ENCODE results near the gene TSEN34.

Gene TSEN34

DNA sequence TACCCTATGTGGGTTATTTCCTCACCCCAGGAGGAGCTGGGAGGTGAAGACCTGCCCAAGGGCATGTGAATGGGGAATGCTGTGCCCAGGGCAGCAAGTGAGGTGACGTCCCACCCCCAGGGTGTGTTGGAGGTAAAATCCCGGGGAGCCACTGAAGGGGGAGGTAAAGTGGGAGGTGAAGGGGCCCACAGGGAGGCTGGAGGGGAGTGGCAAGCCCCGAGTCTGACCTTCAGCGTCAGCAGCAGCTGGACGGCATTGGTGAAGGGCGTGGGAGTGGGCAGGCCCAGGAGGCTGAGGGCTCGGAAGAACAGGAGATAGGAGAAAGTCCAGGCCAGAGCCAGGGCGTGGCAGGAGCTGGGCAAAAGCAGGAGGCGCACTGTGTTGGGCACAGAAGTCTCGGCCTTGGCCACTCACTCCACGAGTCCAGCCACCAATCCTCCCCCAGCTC is 4.2 kb upstream of the TSEN34 start:
- peak overlapping the region; percentile 33 for H3K9ac ChIP-seq (ENCODE audit: low read length)
- no peaks in the 10 kb centered on the region for H3K27me3 ChIP-seq (ENCODE audit: insufficient read depth, low read length, poor library complexity)
- H3K4me3 ChIP-seq (ENCODE audit: low read length), result no peak overlapping the region
- no peak overlapping the region for H2BK120ac ChIP-seq (ENCODE audit: low read depth, low read length)
- WGBS (ENCODE audit: extremely low coverage, insufficient coverage, low lambda C conversion rate), result no CpG with 5 or more reads among the region's 11 CpGs
- DNase-seq, result no peak
- peaks cover 4% of the 10 kb centered on the region for H3K36me3 ChIP-seq (ENCODE audit: control insufficient read depth, insufficient read depth, low read length)
- H3K56ac ChIP-seq (ENCODE audit: low read length), result peak overlapping the region; percentile 67
- no peak overlapping the region for H3K27ac ChIP-seq (ENCODE audit: low read depth, low read length)
- peaks cover 17% of the 10 kb centered on the region for H3K79me1 ChIP-seq (ENCODE audit: low read length)
- no peak overlapping the region for H3K4ac ChIP-seq (ENCODE audit: low read depth, low read length)
- no peak overlapping the region for H2AK5ac ChIP-seq (ENCODE audit: low read length)
- peaks cover 15% of the 10 kb centered on the region for H3K79me2 ChIP-seq (ENCODE audit: control insufficient read depth, insufficient read depth, low read length)
- no peak overlapping the region for H3K18ac ChIP-seq (ENCODE audit: low read length)
- no peak overlapping the region for H4K8ac ChIP-seq (ENCODE audit: low read depth, low read length)
- H3K23ac ChIP-seq (ENCODE audit: low read length), result no peak overlapping the region
- H2BK15ac ChIP-seq (replicated peaks; ENCODE audit: low read depth), result no peak overlapping the region
- no peak overlapping the region for H4K5ac ChIP-seq (ENCODE audit: low read length)
- no peak overlapping the region for H2BK5ac ChIP-seq (ENCODE audit: low read length)
- H3K4me2 ChIP-seq (ENCODE audit: low read length), result no peak overlapping the region
- peaks cover under 1% of the 10 kb centered on the region for H3K4me1 ChIP-seq (ENCODE audit: control insufficient read depth, low read depth, low read length)

DNA sequence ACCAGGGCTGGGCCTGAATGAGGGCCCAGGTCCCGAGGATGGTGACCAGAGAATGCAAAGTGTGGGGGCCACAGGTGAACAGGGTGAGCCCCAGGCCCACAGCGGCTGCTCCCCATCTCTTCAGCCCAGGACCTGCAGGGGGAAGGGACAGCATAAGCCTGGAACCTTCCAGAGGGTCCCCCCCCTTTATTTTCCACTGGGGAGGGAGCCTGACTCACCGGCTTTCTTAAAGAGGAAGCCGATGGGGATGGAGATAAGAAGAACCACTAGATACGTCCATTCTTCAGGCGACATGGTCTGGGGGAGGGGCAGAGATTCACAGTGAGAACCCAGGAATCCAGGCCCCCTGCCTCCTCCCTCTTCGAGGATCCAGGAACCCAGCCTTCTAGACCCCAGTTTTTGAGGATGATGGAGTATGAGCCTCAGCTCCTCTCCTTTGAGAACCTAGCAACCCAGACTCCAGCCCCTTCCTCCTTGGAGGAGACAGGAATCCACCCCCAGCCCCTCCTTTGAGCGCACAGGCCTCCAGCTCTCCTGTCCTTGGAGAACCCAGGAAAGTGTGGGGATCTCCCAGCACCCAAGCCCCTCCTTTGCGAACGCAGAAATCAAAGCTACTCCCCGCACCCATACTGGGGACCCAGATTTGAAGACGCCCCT is 2.8 kb upstream of the TSEN34 start:
- Histone ChIP-seq H3K4me1 (ENCODE audit: control insufficient read depth, low read depth, low read length) (peaks cover 3% of the 10 kb centered on the region), H2AK5ac (ENCODE audit: low read length) (no peak overlapping the region), H2BK120ac (ENCODE audit: low read depth, low read length) (no peak overlapping the region), H3K4me3 (ENCODE audit: low read length) (peak overlapping the region; percentile 52), H3K18ac (ENCODE audit: low read length) (peak overlapping the region; percentile 85), H4K5ac (ENCODE audit: low read length) (no peak overlapping the region), H3K36me3 (ENCODE audit: control insufficient read depth, insufficient read depth, low read length) (peaks cover 6% of the 10 kb centered on the region), H3K23ac (ENCODE audit: low read length) (no peak overlapping the region), H2BK15ac (replicated peaks; ENCODE audit: low read depth) (no peak overlapping the region), H3K4ac (ENCODE audit: low read depth, low read length) (peak overlapping the region; percentile 86), H3K27me3 (ENCODE audit: insufficient read depth, low read length, poor library complexity) (no peaks in the 10 kb centered on the region), H4K8ac (ENCODE audit: low read depth, low read length) (no peak overlapping the region), H3K56ac (ENCODE audit: low read length) (peak overlapping the region; percentile 87), H3K79me2 (ENCODE audit: control insufficient read depth, insufficient read depth, low read length) (peaks cover 25% of the 10 kb centered on the region), H3K9ac (ENCODE audit: low read length) (peak overlapping the region; percentile 80), H3K27ac (ENCODE audit: low read depth, low read length) (peak overlapping the region; percentile 96), H3K4me2 (ENCODE audit: low read length) (peak overlapping the region; percentile 90), H2BK5ac (ENCODE audit: low read length) (no peak overlapping the region), H3K79me1 (ENCODE audit: low read length) (peaks cover 27% of the 10 kb centered on the region)
- no CpG with 5 or more reads among the region's 12 CpGs for WGBS (ENCODE audit: extremely low coverage, insufficient coverage, low lambda C conversion rate)
- peak; percentile 62 for DNase-seq

DNA sequence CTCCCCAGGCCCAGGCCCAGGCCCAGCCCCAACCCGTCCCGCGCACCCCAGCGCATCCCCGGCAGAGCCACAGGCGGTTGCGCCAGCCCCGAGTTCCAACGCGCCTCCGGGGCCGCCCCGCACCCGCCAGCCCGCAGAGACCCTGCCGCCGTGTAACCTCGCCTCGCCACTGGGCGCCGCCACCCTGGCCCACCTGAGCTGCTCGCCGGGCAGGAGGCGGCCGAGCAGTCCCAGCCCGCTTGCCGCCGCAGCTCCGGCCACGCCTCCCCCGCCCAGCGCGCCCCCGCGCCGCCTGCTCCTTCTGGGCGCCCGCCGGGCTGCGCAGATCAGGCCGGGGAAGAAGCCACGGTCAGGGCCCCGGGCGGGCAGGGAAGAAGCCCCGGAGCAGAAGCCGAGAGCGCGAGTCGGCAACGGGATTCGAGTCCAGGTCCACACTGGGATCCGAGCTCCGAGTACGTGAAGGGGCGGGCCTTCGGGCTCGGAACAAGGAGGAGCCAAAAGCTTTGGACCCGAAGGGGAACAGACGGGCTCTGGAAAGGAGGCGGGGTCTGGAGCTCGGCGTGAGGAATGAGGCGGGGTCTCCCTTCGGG is 1.9 kb upstream of the TSEN34 start, which contains the start of gene MBOAT7:
MBOAT7 (minus strand) TSS at position 436 of the 590 bp plus-strand sequence. CDS start 1,072 bp downstream, outside the sequence.
- H3K27me3 ChIP-seq (ENCODE audit: insufficient read depth, low read length, poor library complexity), result no peaks in the 10 kb centered on the region
- H2AK5ac ChIP-seq (ENCODE audit: low read length), result no peak within 1 kb of the TSS
- peak within 1 kb of the TSS; percentile 86 for H3K4ac ChIP-seq (ENCODE audit: low read depth, low read length)
- peak within 1 kb of the TSS; percentile 92 for H2BK5ac ChIP-seq (ENCODE audit: low read length)
- H3K36me3 ChIP-seq (ENCODE audit: control insufficient read depth, insufficient read depth, low read length), result peaks cover 8% of the 10 kb centered on the region
- DNase-seq, result no peak
- no peak within 1 kb of the TSS for H4K5ac ChIP-seq (ENCODE audit: low read length)
- WGBS (ENCODE audit: extremely low coverage, insufficient coverage, low lambda C conversion rate), result no CpG with 5 or more reads among the region's 64 CpGs
- peak within 1 kb of the TSS; percentile 61 for H3K4me3 ChIP-seq (ENCODE audit: low read length)
- peak within 1 kb of the TSS; percentile 85 for H3K18ac ChIP-seq (ENCODE audit: low read length)
- H3K79me1 ChIP-seq (ENCODE audit: low read length), result peaks cover 30% of the 10 kb centered on the region
- H3K79me2 ChIP-seq (ENCODE audit: control insufficient read depth, insufficient read depth, low read length), result peaks cover 25% of the 10 kb centered on the region
- H3K23ac ChIP-seq (ENCODE audit: low read length), result peak within 1 kb of the TSS; percentile 24
- H3K4me1 ChIP-seq (ENCODE audit: control insufficient read depth, low read depth, low read length), result peaks cover 3% of the 10 kb centered on the region
- peak within 1 kb of the TSS; percentile 92 for H3K9ac ChIP-seq (ENCODE audit: low read length)
- H3K4me2 ChIP-seq (ENCODE audit: low read length), result peak within 1 kb of the TSS; percentile 90
- peak within 1 kb of the TSS; percentile 98 for H3K56ac ChIP-seq (ENCODE audit: low read length)
- H3K27ac ChIP-seq (ENCODE audit: low read depth, low read length), result peak within 1 kb of the TSS; percentile 96
- H2BK15ac ChIP-seq (replicated peaks; ENCODE audit: low read depth), result no peak within 1 kb of the TSS
- H2BK120ac ChIP-seq (ENCODE audit: low read depth, low read length), result no peak within 1 kb of the TSS
- peak within 1 kb of the TSS; percentile 42 for H4K8ac ChIP-seq (ENCODE audit: low read depth, low read length)

DNA sequence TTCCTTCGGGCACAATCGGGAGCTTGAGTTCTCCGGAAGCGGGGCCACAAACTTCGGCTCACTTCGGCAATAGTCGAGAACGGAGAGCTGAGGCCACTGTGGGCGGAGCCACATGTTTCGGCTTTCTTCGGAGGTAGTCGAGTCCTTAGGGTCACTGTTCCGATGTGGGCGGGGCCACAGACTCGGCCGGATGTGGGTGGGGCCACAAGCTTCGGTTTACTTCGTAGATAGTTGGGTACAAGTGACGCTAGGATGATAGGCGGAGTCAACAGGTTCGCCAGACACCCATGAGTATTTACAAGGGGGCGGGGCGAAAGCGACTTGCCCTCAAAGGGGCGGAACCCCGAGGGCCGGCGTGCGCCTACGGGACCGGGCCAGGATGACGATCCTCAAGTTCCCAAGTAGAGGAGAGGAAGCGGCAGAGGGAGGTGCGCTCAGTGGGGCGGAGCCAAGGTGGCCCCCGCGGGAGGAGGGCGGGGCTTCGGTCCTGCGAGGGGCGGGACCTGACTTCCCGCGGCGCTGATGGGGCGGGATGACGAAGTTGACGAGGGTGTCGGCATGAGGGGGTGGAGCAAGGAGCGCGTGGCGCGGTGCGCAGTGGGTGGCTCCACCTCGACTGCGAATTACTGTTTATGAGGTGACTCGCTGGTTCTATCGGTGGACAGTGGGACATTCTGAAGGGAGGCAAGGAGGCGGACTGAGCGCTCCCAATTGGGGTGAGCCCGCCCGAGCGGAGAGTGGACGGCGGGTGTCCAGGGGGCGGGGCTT is 1.2 kb upstream of the TSEN34 start:
- WGBS (ENCODE audit: extremely low coverage, insufficient coverage, low lambda C conversion rate), result no CpG with 5 or more reads among the region's 65 CpGs

DNA sequence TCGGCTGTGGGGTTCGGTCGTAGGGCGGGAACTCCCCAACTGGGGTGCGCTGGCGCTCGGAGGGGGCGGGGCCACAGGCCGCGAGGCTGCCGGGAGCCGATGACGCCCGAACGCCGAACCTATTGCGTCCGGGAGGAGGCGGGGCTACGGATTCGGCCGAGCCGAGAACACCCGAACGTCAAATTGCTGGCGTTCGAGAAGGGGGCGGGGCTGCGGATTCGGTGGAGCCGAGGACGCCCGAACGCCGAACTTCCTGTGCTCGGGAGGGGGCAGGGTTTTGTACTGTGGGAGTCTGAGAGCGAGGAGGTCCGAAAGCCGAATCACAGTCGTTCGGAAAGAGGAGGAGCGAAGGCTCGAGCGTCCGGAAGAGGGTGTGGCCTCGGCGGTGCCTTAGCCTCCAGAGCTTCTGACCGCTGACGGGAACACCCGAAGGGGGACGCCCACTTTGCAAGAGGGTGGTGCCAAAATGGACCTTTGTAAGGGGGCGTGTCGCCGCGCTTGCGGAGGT is 551 bp upstream of the TSEN34 start:
- Histone ChIP-seq H2BK5ac (ENCODE audit: low read length) (peak overlapping the region; percentile 97), H2BK15ac (replicated peaks; ENCODE audit: low read depth) (no peak overlapping the region), H3K56ac (ENCODE audit: low read length) (peak overlapping the region; percentile 98), H2BK120ac (ENCODE audit: low read depth, low read length) (no peak overlapping the region), H4K8ac (ENCODE audit: low read depth, low read length) (peak overlapping the region; percentile 42), H3K18ac (ENCODE audit: low read length) (peak overlapping the region; percentile 71), H3K4ac (ENCODE audit: low read depth, low read length) (peak overlapping the region; percentile 74), H3K9ac (ENCODE audit: low read length) (peak overlapping the region; percentile 97), H3K4me2 (ENCODE audit: low read length) (peak overlapping the region; percentile 87), H3K23ac (ENCODE audit: low read length) (no peak overlapping the region), H3K27me3 (ENCODE audit: insufficient read depth, low read length, poor library complexity) (no peaks in the 10 kb centered on the region), H3K27ac (ENCODE audit: low read depth, low read length) (peak overlapping the region; percentile 100), H3K4me3 (ENCODE audit: low read length) (peak overlapping the region; percentile 86), H3K79me2 (ENCODE audit: control insufficient read depth, insufficient read depth, low read length) (peaks cover 25% of the 10 kb centered on the region), H4K5ac (ENCODE audit: low read length) (no peak overlapping the region), H3K79me1 (ENCODE audit: low read length) (peaks cover 30% of the 10 kb centered on the region), H3K4me1 (ENCODE audit: control insufficient read depth, low read depth, low read length) (peaks cover 3% of the 10 kb centered on the region), H2AK5ac (ENCODE audit: low read length) (no peak overlapping the region), H3K36me3 (ENCODE audit: control insufficient read depth, insufficient read depth, low read length) (peaks cover 11% of the 10 kb centered on the region)
- no CpG with 5 or more reads among the region's 56 CpGs for WGBS (ENCODE audit: extremely low coverage, insufficient coverage, low lambda C conversion rate)
- peak; percentile 100 for DNase-seq

More for the DNA sequence above, 1.2 kb upstream of the TSEN34 start:
- Histone ChIP-seq H3K56ac (ENCODE audit: low read length) (peak overlapping the region; percentile 98), H2BK15ac (replicated peaks; ENCODE audit: low read depth) (no peak overlapping the region), H2BK120ac (ENCODE audit: low read depth, low read length) (no peak overlapping the region), H3K4me3 (ENCODE audit: low read length) (peak overlapping the region; percentile 61), H3K23ac (ENCODE audit: low read length) (no peak overlapping the region), H3K27me3 (ENCODE audit: insufficient read depth, low read length, poor library complexity) (no peaks in the 10 kb centered on the region), H3K36me3 (ENCODE audit: control insufficient read depth, insufficient read depth, low read length) (peaks cover 8% of the 10 kb centered on the region), H3K18ac (ENCODE audit: low read length) (peak overlapping the region; percentile 71), H4K8ac (ENCODE audit: low read depth, low read length) (peak overlapping the region; percentile 42), H3K4ac (ENCODE audit: low read depth, low read length) (peak overlapping the region; percentile 74), H3K79me2 (ENCODE audit: control insufficient read depth, insufficient read depth, low read length) (peaks cover 25% of the 10 kb centered on the region), H3K4me2 (ENCODE audit: low read length) (peak overlapping the region; percentile 65), H3K79me1 (ENCODE audit: low read length) (peaks cover 30% of the 10 kb centered on the region), H3K4me1 (ENCODE audit: control insufficient read depth, low read depth, low read length) (peaks cover 3% of the 10 kb centered on the region), H2AK5ac (ENCODE audit: low read length) (no peak overlapping the region), H4K5ac (ENCODE audit: low read length) (no peak overlapping the region), H2BK5ac (ENCODE audit: low read length) (peak overlapping the region; percentile 92), H3K9ac (ENCODE audit: low read length) (peak overlapping the region; percentile 92), H3K27ac (ENCODE audit: low read depth, low read length) (peak overlapping the region; percentile 93)
- DNase-seq, result peak; percentile 100
